ENCODE measurements around the gene BDKRB2.

GRCh38 chr14:96178461-96179321 is 25.9 kb upstream of the BDKRB2 start:
- TF ChIP-seq CTCF (IDR thresholded peaks at IDR 0.05) (no peak), POLR2A (IDR thresholded peaks at IDR 0.05) (no peak)

All from thyroid gland (tissue), 4 donors.